ENCODE measurements around the gene POLR1A. TPM values are rescaled to one million over a fixed set of nuclear protein-coding genes. Genes with fewer than 3 reads are reported as not detected.

The POLR1A gene
- total and polyA plus RNA-seq, 2 of the 8 experiments (the other 6 are each of a cell fraction or from before 2014, with no cell fraction given), result 8.9 to 58.1 TPM

DNA sequence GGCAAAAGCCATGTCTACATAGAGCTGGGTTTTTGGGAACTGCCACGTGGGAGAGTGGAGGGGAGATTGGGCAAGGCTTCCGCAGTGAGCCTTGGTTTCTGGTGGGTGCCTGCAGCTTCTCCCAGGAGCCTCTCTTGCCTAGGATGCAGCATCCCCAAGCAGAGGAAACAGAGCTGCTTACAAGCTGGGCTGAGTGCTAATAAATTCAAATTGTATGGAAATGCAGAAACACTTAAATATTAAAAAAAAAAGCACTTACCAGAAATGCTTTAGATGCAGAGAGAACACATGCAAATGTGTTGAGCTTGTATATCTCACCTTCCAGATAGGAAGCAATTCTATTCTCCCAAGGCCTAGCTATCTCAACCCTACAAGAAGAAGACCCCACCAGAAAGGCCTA, 120.9 kb downstream of the POLR1A start:
- Histone ChIP-seq H2BK5ac (ENCODE audit: low read depth, low read length) (no peak overlapping the region), H3K23me2 (ENCODE audit: low read depth, low read length) (no peaks in the 10 kb centered on the region), H2AK5ac (ENCODE audit: low read depth, low read length) (no peak overlapping the region), H2BK120ac (replicated peaks; ENCODE audit: low read depth, low read length) (no peak overlapping the region), H3K56ac (replicated peaks; ENCODE audit: insufficient read length, low read depth, low read length) (no peak overlapping the region), H3K9me3 (ENCODE audit: insufficient read depth in 2 of 2, low read depth in 1 of 2, low read length in 1 of 2) (no peaks in the 10 kb centered on the region), H4K20me1 (replicated peaks in 1 of 2; ENCODE audit: control insufficient read depth in 1 of 2, insufficient read depth in 2 of 2, low read length in 2 of 2) (no peaks in the 10 kb centered on the region), H4K91ac (replicated peaks; ENCODE audit: insufficient read length, low read length) (no peak overlapping the region), H3K14ac (ENCODE audit: insufficient read length) (no peak overlapping the region), H3K23ac (ENCODE audit: insufficient read length) (no peak overlapping the region), H3K4ac (replicated peaks; ENCODE audit: insufficient read length, low read depth, low read length) (no peak overlapping the region), H4K5ac (ENCODE audit: insufficient read length, low read depth, low read length) (no peak overlapping the region), H3K27ac (ENCODE audit: low read depth, low read length) (no peak overlapping the region), H2BK12ac (ENCODE audit: low read depth, low read length) (no peak overlapping the region), H2AFZ (ENCODE audit: low read length) (no peak overlapping the region), H2BK15ac (ENCODE audit: low read length) (no peak overlapping the region), H3K18ac (ENCODE audit: extremely low read depth, low read length) (no peak overlapping the region), H3K79me1 (ENCODE audit: low read depth, low read length) (no peaks in the 10 kb centered on the region), H3K79me2 (ENCODE audit: control insufficient read depth in 1 of 2, insufficient read depth in 2 of 2, low read length in 2 of 2) (no peaks in the 10 kb centered on the region), H2BK20ac (ENCODE audit: low read length) (no peak overlapping the region), H4K8ac (ENCODE audit: extremely low read depth, insufficient read depth, low read length) (no peak overlapping the region), H3K4me2 (ENCODE audit: insufficient read depth in 1 of 2, low read depth in 2 of 2, low read length in 2 of 2) (no peak overlapping the region), H3K27me3 (replicated peaks in 1 of 4; ENCODE audit: control insufficient read depth in 3 of 4, extremely low read depth in 1 of 4, insufficient read depth in 3 of 4, low read length in 3 of 4) (no peaks in the 10 kb centered on the region), H3K9ac (replicated peaks in 1 of 4; ENCODE audit: extremely low read depth in 1 of 4, low read depth in 3 of 4, low read length in 3 of 4) (no peak overlapping the region), H3K36me3 (ENCODE audit: control insufficient read depth in 2 of 4, insufficient read depth in 4 of 4, low read length in 3 of 4) (no peaks in the 10 kb centered on the region), H3K4me1 (replicated peaks in 1 of 4; ENCODE audit: control insufficient read depth in 3 of 4, insufficient read depth in 4 of 4, low read length in 3 of 4) (no peaks in the 10 kb centered on the region), H3K4me3 (ENCODE audit: extremely low read depth in 1 of 4, insufficient read depth in 2 of 4, low read depth in 3 of 4, low read length in 4 of 4) (no peak overlapping the region)
- FAIRE-seq (no peak), DNase-seq (ENCODE audit: low read depth in 1 of 2, low spot score in 2 of 2) (no peak)
- CTCF ChIA-PET (ENCODE audit: partially characterized antibody), result interaction anchor here (0.6 to 1.6 kb wide), 3 partner anchors 70 to 84 kb away, joined by 3 read pairs; no protein-coding TSS in a partner anchor
- WGBS, 2 experiments (ENCODE audit: extremely low coverage in 1 of 2, insufficient coverage in 1 of 2, insufficient read length in 1 of 2, insufficient replicate concordance in 2 of 2, low coverage in 1 of 2, low lambda C conversion rate in 2 of 2, missing lambda C conversion rate in 1 of 2), result 90% methylated on average over 2 of the region's 2 CpGs; no CpG with 5 or more reads in 1 of the 2 experiments
- POLR2A ChIA-PET (ENCODE audit: partially characterized antibody), result no interaction called here
- no peak for TF ChIP-seq CBX5 (IDR thresholded peaks at IDR 0.05; ENCODE audit: low read depth, low read length)
- no peak for TF ChIP-seq SAP30 (IDR thresholded peaks at IDR 0.05; ENCODE audit: insufficient read depth, insufficient replicate concordance, low read length)
- TF ChIP-seq CEBPB (IDR thresholded peaks at IDR 0.05; ENCODE audit: low read depth, low read length), result no peak
- no peak for TF ChIP-seq SRF (IDR thresholded peaks at IDR 0.05; ENCODE audit: low read depth, low read length)
- no peak for TF ChIP-seq CBX8 (IDR thresholded peaks at IDR 0.05; ENCODE audit: borderline replicate concordance, low read depth, low read length)
- no peak for TF ChIP-seq TBP (IDR thresholded peaks at IDR 0.05; ENCODE audit: low read depth, low read length)
- no peak for TF ChIP-seq KDM1A (IDR thresholded peaks at IDR 0.05; ENCODE audit: borderline replicate concordance, low read length)
- TF ChIP-seq NRF1 (IDR thresholded peaks at IDR 0.05; ENCODE audit: low read depth, low read length), result no peak
- no peak for TF ChIP-seq SIN3A (conservative IDR thresholded peaks at IDR 0.05 in 1 of 2, IDR thresholded peaks at IDR 0.05 in 1 of 2; ENCODE audit: low read depth in 1 of 2, low read length in 2 of 2)
- TF ChIP-seq GABPA (IDR thresholded peaks at IDR 0.05; ENCODE audit: borderline replicate concordance, insufficient read depth, low read length), result no peak
- TF ChIP-seq YY1 (IDR thresholded peaks at IDR 0.05; ENCODE audit: low read depth, low read length), result no peak
- TF ChIP-seq EP300 (IDR thresholded peaks at IDR 0.05; ENCODE audit: borderline replicate concordance in 1 of 2, low read depth in 2 of 2, low read length in 2 of 2), result no peak
- TF ChIP-seq, protein P1, sequence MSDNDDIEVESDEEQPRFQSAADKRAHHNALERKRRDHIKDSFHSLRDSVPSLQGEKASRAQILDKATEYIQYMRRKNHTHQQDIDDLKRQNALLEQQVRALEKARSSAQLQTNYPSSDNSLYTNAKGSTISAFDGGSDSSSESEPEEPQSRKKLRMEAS (IDR thresholded peaks at IDR 0.05), result no peak
- no peak for TF ChIP-seq ZNF274 (IDR thresholded peaks at IDR 0.05; ENCODE audit: borderline replicate concordance, extremely low read depth, low read length)
- TF ChIP-seq CHD1 (IDR thresholded peaks at IDR 0.05; ENCODE audit: low read depth, low read length), result no peak

Measured in H1 (cell line).